GM23338 (cell line): ENCODE results near the gene SYVN1. TPM values are rescaled to one million over a fixed set of nuclear protein-coding genes. Genes with fewer than 3 reads are reported as not detected.

Experiments used
- ATAC-seq: fragments of 200-7000 bp; cut with Tn5 transposase; 3 replicates; pipeline ENCODE4 v1.9.1; 2020
- DNase-seq: peaks from one replicate; pipeline ENCODE4 v3.0.0-alpha.2; 2015; ENCODE audit warnings: low spot score
- H2AFZ ChIP-seq: fragments of 200-600 bp; sonication (generic); 2 replicates; pipeline ENCODE4 v1.8.0; 2016; ENCODE audit warnings: antibody characterized with exemption, mild to moderate bottlenecking, moderate library complexity
- H3F3A ChIP-seq: fragments of 200-600 bp; sonication (generic); replicated peaks from 2 replicates; pipeline ENCODE4 v1.8.0; 2017; ENCODE audit warnings: antibody characterized with exemption, mixed run types, low read depth
- H3K27ac ChIP-seq: fragments of 200-600 bp; sonication (generic); 2 replicates; pipeline ENCODE4 v1.6.1; 2016; ENCODE audit warnings: low read depth
- H3K27me3 ChIP-seq: fragments of 200-600 bp; sonication (generic); 2 replicates; pipeline ENCODE4 v1.8.0; 2016; ENCODE audit warnings: mild to moderate bottlenecking, mixed run types, moderate library complexity; ENCODE audit not compliant: insufficient read depth
- H3K36me3 ChIP-seq: fragments of 200-600 bp; sonication (generic); 2 replicates; pipeline ENCODE4 v1.8.0; 2016; ENCODE audit warnings: mild to moderate bottlenecking; ENCODE audit not compliant: insufficient read depth
- H3K4me1 ChIP-seq: fragments of 200-600 bp; sonication (generic); 2 replicates; pipeline ENCODE4 v1.8.0; 2016; ENCODE audit warnings: mild to moderate bottlenecking, moderate library complexity; ENCODE audit not compliant: insufficient read depth
- H3K4me2 ChIP-seq: fragments of 200-600 bp; sonication (generic); 2 replicates; pipeline ENCODE4 v1.7.1; 2017; ENCODE audit warnings: mixed run types
- H3K4me3 ChIP-seq: fragments of 200-600 bp; sonication (generic); 2 replicates; pipeline ENCODE4 v1.6.1; 2016; ENCODE audit warnings: mixed run types
- H3K79me2 ChIP-seq: fragments of 200-600 bp; sonication (generic); replicated peaks from 2 replicates; pipeline ENCODE4 v1.8.0; 2017; ENCODE audit warnings: mild to moderate bottlenecking; ENCODE audit not compliant: insufficient read depth
- H3K9me2 ChIP-seq: fragments of 200-600 bp; sonication (generic); 2 replicates; pipeline ENCODE4 v1.8.0; 2017; ENCODE audit not compliant: insufficient read depth
- H4K20me1 ChIP-seq: fragments of 200-600 bp; sonication (generic); replicated peaks from 2 replicates; pipeline ENCODE4 v1.8.0; 2017; ENCODE audit warnings: mild to moderate bottlenecking; ENCODE audit not compliant: insufficient read depth
- H3K27ac Mint-ChIP-seq: 2 replicates; pipeline ENCODE4 v1.8.0; 2020; ENCODE audit warnings: inconsistent platforms, mild to moderate bottlenecking, moderate library complexity, mixed read lengths
- H3K27me3 Mint-ChIP-seq: 3 replicates; pipeline ENCODE4 v1.8.0; 2022; ENCODE audit warnings: low read depth, mild to moderate bottlenecking, moderate library complexity, mixed read lengths, inconsistent platforms; ENCODE audit not compliant: insufficient read depth, poor library complexity
- H3K36me3 Mint-ChIP-seq: 3 replicates; pipeline ENCODE4 v1.8.0; 2021; ENCODE audit warnings: low read depth, mild to moderate bottlenecking, inconsistent platforms, moderate library complexity, mixed read lengths
- H3K4me1 Mint-ChIP-seq: 3 replicates; pipeline ENCODE4 v1.8.0; 2020; ENCODE audit warnings: mild to moderate bottlenecking, inconsistent platforms, mixed read lengths
- H3K4me3 Mint-ChIP-seq: 3 replicates; pipeline ENCODE4 v1.8.0; 2021; ENCODE audit warnings: moderate library complexity, mild to moderate bottlenecking, inconsistent platforms, mixed read lengths
- H3K9me3 Mint-ChIP-seq: 3 replicates; pipeline ENCODE4 v1.8.0; 2020; ENCODE audit warnings: moderate library complexity, mild to moderate bottlenecking, inconsistent platforms, mixed read lengths
- STAT1 ChIP-seq: IDR thresholded peaks from one replicate; pipeline ENCODE4 v1.6.1; 2016; ENCODE audit warnings: antibody characterized with exemption; ENCODE audit not compliant: unreplicated experiment
- polyA plus RNA-seq: library from polyadenylated mRNA; unstranded; fragments of >200 nt; fragmentation: Nextera tagmentation; extraction: Ambion mirVana; gene quantifications from 2 replicates; pipeline ENCODE4 v1.2.1, GENCODE V29; 2016
- total RNA-seq: library from RNA; depleted of rRNA; stranded (reverse); fragments of >200 nt; shearing (Covaris generic); gene quantifications from 2 replicates; pipeline ENCODE4 v1.2.3, GENCODE V29; 2014
- TF ChIP-seq, protein P1 (sequence below), 2 experiments: fragments of 200-600 bp in 1 of 2; sonication (generic) in 1 of 2; conservative IDR thresholded peaks; 2 replicates each; pipeline versions ENCODE4 v1.5.1 to v1.6.1; 2016 to 2017; ENCODE audit warnings: antibody characterized with exemption in 2 of 2, low read depth in 2 of 2, mild to moderate bottlenecking in 2 of 2, moderate library complexity in 1 of 2
- TF ChIP-seq, protein P2 (sequence below): fragments of 250-450 bp; sonication (Bioruptor Pico); IDR thresholded peaks from 2 replicates; pipeline ENCODE4 v1.5.0; 2020; ENCODE audit warnings: mild to moderate bottlenecking, moderate library complexity

SYVN1 gene
- total and polyA plus RNA-seq, 2 experiments from 2014 or later, result 13.8 to 28.7 TPM

DNA sequence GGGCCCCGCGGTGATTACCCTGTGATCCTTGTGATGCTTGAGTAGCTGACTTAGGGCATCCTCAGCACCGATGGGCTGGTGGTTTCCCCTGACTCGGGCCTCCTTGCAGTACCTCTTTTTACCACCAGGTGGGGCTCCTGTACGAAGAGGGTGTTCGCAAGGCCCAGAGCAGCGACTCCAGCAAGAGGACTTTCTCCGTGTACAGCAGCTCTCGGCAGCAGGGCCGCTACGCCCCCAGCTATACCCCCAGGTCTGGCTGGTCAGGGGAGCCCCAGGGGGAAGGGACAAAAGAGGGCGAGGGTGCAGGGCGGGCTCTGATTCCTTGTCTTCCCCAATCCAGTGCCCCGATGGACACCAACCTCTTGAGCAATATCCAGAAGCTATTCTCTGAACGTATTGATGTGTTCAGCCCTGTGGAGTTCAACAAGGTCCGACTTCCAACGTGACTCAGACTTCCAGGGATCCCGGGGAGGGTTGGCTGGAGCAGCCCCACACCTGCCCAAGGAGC is 23.9 kb downstream of the SYVN1 start:
- Mint-ChIP-seq H3K36me3 (peaks cover 18% of the 10 kb centered on the region; the same call in 2 of the 3 replicates), H3K4me1 (peaks cover 25% of the 10 kb centered on the region), H3K27ac (no peak overlapping the region), H3K9me3 (peaks cover 2% of the 10 kb centered on the region), H3K27me3 (peaks cover 29% of the 10 kb centered on the region), H3K4me3 (0 out of 3 replicates have a peak overlapping the region, but pooled peaks have one; percentile 12)
- H3K4me2 ChIP-seq, result peak overlapping the region; percentile 66; the same call in 1 of the 2 replicates
- H3K4me1 ChIP-seq, result peaks cover 13% of the 10 kb centered on the region
- TF ChIP-seq, protein P1, sequence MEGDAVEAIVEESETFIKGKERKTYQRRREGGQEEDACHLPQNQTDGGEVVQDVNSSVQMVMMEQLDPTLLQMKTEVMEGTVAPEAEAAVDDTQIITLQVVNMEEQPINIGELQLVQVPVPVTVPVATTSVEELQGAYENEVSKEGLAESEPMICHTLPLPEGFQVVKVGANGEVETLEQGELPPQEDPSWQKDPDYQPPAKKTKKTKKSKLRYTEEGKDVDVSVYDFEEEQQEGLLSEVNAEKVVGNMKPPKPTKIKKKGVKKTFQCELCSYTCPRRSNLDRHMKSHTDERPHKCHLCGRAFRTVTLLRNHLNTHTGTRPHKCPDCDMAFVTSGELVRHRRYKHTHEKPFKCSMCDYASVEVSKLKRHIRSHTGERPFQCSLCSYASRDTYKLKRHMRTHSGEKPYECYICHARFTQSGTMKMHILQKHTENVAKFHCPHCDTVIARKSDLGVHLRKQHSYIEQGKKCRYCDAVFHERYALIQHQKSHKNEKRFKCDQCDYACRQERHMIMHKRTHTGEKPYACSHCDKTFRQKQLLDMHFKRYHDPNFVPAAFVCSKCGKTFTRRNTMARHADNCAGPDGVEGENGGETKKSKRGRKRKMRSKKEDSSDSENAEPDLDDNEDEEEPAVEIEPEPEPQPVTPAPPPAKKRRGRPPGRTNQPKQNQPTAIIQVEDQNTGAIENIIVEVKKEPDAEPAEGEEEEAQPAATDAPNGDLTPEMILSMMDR (conservative IDR thresholded peaks at IDR 0.05; ENCODE audit: low read depth in 2 of 2), result peak; percentile 84 to 90
- TF ChIP-seq STAT1, result no peak
- peaks cover 9% of the 10 kb centered on the region; the same call in 1 of the 2 replicates for H3F3A ChIP-seq
- DNase-seq (peak; percentile 93), ATAC-seq (peak; percentile 21)
- H3K36me3 ChIP-seq, result no peaks in the 10 kb centered on the region
- no peak overlapping the region for H2AFZ ChIP-seq
- 0 out of 2 replicates have a peak, but pooled peaks cover 5% of the 10 kb centered on the region for H3K79me2 ChIP-seq
- no peaks in the 10 kb centered on the region; the same call in 1 of the 2 replicates for H4K20me1 ChIP-seq
- no peak overlapping the region for H3K27ac ChIP-seq
- no peaks in the 10 kb centered on the region for H3K27me3 ChIP-seq
- no peak overlapping the region for H3K4me3 ChIP-seq
- H3K9me2 ChIP-seq, result no peaks in the 10 kb centered on the region

DNA sequence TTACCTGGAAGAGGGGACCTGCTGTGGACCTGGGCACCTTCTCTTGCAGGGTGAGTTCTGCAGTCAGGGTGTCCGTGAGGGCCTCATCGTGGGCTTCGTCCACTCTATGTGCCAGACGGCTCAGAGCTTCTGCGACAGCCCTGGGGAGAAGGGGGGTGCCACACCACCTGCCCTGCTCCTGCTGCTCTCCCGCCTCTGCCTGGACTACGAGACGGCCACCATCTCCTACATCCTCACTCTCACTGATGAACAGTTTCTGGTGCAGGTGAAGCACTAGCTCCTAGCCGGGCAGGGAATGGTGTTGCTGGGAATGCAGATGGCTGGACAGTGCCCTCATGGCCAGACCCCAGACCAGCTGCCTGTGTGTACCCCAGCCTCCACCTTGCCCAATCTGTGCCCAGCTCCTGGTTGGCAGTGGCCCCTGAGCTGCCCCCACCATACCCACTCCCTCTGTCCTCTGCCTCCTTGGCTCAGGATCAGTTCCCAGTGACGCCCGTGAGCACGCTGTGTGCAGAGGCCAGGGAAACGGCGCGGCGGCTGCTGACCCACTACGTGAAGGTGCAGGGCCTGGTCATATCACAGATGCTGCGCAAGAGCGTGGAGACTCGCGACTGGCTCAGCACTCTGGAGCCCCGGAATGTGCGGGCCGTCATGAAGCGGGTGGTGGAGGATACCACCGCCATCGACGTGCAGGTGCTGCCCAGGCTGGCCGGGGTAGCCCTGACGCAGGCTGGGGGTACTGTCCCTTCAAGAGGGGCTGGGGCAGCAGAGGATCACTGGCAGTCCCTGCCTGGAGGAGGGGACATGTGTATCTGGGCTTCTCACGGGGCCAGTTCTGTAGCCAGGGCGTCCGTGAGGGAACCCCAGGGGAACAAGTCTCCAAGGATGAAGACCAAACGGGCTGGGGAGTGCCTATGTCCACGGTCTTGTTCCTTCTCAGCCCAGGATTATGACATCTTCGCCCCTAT is 24.8 kb downstream of the SYVN1 start:
- ATAC-seq, result no peak
- DNase-seq, result no peak
- no peaks in the 10 kb centered on the region for H3K9me2 ChIP-seq
- H3K4me1 ChIP-seq, result peaks cover 13% of the 10 kb centered on the region
- peaks cover 16% of the 10 kb centered on the region; the same call in 1 of the 3 replicates for H3K36me3 Mint-ChIP-seq
- H4K20me1 ChIP-seq, result no peaks in the 10 kb centered on the region; the same call in 1 of the 2 replicates
- H3K36me3 ChIP-seq, result 0 out of 2 replicates have a peak, but pooled peaks cover 3% of the 10 kb centered on the region
- H3K4me2 ChIP-seq, result no peak overlapping the region
- peaks cover 13% of the 10 kb centered on the region for H3K79me2 ChIP-seq
- H2AFZ ChIP-seq, result no peak overlapping the region
- H3K4me1 Mint-ChIP-seq, result peaks cover 25% of the 10 kb centered on the region
- H3K27ac ChIP-seq, result no peak overlapping the region
- no peak overlapping the region for H3K4me3 Mint-ChIP-seq
- peaks cover 9% of the 10 kb centered on the region; the same call in 1 of the 2 replicates for H3F3A ChIP-seq
- no peak overlapping the region for H3K4me3 ChIP-seq
- H3K27me3 Mint-ChIP-seq, result peaks cover 24% of the 10 kb centered on the region
- no peak overlapping the region for H3K27ac Mint-ChIP-seq
- H3K27me3 ChIP-seq, result no peaks in the 10 kb centered on the region
- H3K9me3 Mint-ChIP-seq, result peaks cover 2% of the 10 kb centered on the region; the same call in 2 of the 3 replicates
- TF ChIP-seq, protein P1 (conservative IDR thresholded peaks at IDR 0.05; ENCODE audit: low read depth in 2 of 2), result no peak
- TF ChIP-seq, protein P2, sequence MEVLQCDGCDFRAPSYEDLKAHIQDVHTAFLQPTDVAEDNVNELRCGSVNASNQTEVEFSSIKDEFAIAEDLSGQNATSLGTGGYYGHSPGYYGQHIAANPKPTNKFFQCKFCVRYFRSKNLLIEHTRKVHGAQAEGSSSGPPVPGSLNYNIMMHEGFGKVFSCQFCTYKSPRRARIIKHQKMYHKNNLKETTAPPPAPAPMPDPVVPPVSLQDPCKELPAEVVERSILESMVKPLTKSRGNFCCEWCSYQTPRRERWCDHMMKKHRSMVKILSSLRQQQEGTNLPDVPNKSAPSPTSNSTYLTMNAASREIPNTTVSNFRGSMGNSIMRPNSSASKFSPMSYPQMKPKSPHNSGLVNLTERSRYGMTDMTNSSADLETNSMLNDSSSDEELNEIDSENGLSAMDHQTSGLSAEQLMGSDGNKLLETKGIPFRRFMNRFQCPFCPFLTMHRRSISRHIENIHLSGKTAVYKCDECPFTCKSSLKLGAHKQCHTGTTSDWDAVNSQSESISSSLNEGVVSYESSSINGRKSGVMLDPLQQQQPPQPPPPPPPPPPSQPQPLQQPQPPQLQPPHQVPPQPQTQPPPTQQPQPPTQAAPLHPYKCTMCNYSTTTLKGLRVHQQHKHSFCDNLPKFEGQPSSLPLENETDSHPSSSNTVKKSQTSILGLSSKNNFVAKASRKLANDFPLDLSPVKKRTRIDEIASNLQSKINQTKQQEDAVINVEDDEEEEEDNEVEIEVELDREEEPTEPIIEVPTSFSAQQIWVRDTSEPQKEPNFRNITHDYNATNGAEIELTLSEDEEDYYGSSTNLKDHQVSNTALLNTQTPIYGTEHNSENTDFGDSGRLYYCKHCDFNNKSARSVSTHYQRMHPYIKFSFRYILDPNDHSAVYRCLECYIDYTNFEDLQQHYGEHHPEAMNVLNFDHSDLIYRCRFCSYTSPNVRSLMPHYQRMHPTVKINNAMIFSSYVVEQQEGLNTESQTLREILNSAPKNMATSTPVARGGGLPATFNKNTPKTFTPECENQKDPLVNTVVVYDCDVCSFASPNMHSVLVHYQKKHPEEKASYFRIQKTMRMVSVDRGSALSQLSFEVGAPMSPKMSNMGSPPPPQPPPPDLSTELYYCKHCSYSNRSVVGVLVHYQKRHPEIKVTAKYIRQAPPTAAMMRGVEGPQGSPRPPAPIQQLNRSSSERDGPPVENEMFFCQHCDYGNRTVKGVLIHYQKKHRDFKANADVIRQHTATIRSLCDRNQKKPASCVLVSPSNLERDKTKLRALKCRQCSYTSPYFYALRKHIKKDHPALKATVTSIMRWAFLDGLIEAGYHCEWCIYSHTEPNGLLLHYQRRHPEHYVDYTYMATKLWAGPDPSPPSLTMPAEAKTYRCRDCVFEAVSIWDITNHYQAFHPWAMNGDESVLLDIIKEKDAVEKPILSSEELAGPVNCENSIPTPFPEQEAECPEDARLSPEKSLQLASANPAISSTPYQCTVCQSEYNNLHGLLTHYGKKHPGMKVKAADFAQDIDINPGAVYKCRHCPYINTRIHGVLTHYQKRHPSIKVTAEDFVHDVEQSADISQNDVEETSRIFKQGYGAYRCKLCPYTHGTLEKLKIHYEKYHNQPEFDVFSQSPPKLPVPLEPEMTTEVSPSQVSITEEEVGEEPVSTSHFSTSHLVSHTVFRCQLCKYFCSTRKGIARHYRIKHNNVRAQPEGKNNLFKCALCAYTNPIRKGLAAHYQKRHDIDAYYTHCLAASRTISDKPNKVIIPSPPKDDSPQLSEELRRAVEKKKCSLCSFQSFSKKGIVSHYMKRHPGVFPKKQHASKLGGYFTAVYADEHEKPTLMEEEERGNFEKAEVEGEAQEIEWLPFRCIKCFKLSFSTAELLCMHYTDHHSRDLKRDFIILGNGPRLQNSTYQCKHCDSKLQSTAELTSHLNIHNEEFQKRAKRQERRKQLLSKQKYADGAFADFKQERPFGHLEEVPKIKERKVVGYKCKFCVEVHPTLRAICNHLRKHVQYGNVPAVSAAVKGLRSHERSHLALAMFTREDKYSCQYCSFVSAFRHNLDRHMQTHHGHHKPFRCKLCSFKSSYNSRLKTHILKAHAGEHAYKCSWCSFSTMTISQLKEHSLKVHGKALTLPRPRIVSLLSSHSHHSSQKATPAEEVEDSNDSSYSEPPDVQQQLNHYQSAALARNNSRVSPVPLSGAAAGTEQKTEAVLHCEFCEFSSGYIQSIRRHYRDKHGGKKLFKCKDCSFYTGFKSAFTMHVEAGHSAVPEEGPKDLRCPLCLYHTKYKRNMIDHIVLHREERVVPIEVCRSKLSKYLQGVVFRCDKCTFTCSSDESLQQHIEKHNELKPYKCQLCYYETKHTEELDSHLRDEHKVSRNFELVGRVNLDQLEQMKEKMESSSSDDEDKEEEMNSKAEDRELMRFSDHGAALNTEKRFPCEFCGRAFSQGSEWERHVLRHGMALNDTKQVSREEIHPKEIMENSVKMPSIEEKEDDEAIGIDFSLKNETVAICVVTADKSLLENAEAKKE (CRISPR knock-in tag), result no peak
